ENCODE results near the gene DGKD.

GRCh38 chr2:233402346-233402745, 48.1 kb downstream of the DGKD start:
- TF ChIP-seq, protein P1, sequence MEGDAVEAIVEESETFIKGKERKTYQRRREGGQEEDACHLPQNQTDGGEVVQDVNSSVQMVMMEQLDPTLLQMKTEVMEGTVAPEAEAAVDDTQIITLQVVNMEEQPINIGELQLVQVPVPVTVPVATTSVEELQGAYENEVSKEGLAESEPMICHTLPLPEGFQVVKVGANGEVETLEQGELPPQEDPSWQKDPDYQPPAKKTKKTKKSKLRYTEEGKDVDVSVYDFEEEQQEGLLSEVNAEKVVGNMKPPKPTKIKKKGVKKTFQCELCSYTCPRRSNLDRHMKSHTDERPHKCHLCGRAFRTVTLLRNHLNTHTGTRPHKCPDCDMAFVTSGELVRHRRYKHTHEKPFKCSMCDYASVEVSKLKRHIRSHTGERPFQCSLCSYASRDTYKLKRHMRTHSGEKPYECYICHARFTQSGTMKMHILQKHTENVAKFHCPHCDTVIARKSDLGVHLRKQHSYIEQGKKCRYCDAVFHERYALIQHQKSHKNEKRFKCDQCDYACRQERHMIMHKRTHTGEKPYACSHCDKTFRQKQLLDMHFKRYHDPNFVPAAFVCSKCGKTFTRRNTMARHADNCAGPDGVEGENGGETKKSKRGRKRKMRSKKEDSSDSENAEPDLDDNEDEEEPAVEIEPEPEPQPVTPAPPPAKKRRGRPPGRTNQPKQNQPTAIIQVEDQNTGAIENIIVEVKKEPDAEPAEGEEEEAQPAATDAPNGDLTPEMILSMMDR (IDR thresholded peaks at IDR 0.05), result no peak
- no peak for TF ChIP-seq POLR2A (IDR thresholded peaks at IDR 0.05)
